ENCODE measurements around the gene FAM107A. TPM values are rescaled to one million over a fixed set of nuclear protein-coding genes. Genes with fewer than 3 reads are reported as not detected.
A peak's percentile ranks its signal among the peaks of the same experiment; 100 is the strongest.

The FAM107A gene
- total and polyA plus RNA-seq, 9 of the 15 experiments (the other 6 are each of a cell fraction or from before 2014, with no cell fraction given): 0.07 TPM; not detected in 8

DNA sequence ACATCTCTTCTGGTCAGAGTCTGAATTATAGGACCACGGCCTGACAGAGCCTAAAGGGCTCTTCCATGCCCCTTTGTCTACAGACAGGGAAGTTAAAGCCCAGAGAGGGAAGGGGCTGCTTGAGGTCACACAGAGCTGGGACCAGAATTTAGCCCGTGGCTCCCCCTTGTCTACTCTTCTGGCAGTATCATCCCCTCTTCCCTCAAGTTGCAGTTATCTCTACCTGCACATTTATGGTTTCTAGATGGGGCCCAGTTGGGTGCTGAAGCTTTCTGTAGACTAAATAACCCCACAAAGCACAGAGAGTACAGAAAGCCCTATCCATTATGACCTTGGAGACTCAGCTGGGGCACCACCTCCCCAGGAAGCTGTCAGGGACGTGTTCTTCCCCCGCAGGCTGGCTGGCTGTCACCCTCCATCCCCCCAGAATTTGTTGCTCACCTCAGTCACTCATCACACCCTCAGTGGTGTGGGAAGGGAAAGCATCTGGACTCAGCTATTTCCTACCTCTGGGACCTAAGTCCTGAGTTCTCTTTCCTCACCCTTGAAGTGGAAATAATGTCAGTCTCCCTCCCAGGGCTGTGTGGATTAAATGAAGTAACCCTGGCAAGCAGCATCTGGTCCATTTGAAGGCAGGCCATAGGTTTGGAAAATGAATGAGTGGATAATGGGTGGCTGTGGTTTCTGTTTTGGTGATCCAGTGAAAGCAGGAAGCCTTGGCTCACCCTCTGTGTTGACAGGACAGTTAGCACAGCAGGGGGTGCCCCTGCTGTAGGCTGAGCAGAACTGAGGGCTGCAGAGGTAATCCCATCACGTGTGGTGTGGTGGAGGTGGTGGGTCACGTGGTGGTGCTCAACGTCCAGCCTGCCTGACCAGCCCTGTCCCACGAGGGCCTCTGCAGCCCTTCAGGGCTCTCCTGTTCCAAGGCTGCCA is 56.5 kb downstream of the FAM107A start (continued):
- peak; percentile 88 for TF ChIP-seq USF2 (CRISPR knock-in tag; IDR thresholded peaks at IDR 0.05)
- peak; percentile 14 for TF ChIP-seq MEIS2 (IDR thresholded peaks at IDR 0.05; ENCODE audit: partially characterized antibody)
- TF ChIP-seq NBN (IDR thresholded peaks at IDR 0.05; ENCODE audit: low read depth): no peak
- TF ChIP-seq SMAD4 (CRISPR knock-in tag; conservative IDR thresholded peaks at IDR 0.05): peak; percentile 25; the same call in 1 of the 2 replicates
- no peak for TF ChIP-seq PBX2 (CRISPR knock-in tag; IDR thresholded peaks at IDR 0.05; ENCODE audit: low read depth)
- TF ChIP-seq PBX2 (tag; conservative IDR thresholded peaks at IDR 0.05; ENCODE audit: low read depth): 0 out of 2 replicates have a peak, but pooled peaks have one; percentile 11
- TF ChIP-seq TAF9B (IDR thresholded peaks at IDR 0.05; ENCODE audit: partially characterized antibody): no peak
- TF ChIP-seq, protein P1, sequence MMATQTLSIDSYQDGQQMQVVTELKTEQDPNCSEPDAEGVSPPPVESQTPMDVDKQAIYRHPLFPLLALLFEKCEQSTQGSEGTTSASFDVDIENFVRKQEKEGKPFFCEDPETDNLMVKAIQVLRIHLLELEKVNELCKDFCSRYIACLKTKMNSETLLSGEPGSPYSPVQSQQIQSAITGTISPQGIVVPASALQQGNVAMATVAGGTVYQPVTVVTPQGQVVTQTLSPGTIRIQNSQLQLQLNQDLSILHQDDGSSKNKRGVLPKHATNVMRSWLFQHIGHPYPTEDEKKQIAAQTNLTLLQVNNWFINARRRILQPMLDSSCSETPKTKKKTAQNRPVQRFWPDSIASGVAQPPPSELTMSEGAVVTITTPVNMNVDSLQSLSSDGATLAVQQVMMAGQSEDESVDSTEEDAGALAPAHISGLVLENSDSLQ (IDR thresholded peaks at IDR 0.05): 0 out of 2 replicates have a peak, but pooled peaks have one; percentile 5
- no peak for TF ChIP-seq ZNF445 (CRISPR knock-in tag; IDR thresholded peaks at IDR 0.05; ENCODE audit: low read depth)
- TF ChIP-seq, protein P2, sequence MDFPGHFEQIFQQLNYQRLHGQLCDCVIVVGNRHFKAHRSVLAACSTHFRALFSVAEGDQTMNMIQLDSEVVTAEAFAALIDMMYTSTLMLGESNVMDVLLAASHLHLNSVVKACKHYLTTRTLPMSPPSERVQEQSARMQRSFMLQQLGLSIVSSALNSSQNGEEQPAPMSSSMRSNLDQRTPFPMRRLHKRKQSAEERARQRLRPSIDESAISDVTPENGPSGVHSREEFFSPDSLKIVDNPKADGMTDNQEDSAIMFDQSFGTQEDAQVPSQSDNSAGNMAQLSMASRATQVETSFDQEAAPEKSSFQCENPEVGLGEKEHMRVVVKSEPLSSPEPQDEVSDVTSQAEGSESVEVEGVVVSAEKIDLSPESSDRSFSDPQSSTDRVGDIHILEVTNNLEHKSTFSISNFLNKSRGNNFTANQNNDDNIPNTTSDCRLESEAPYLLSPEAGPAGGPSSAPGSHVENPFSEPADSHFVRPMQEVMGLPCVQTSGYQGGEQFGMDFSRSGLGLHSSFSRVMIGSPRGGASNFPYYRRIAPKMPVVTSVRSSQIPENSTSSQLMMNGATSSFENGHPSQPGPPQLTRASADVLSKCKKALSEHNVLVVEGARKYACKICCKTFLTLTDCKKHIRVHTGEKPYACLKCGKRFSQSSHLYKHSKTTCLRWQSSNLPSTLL (IDR thresholded peaks at IDR 0.05): no peak
